Loucy (cell line): ENCODE results near the gene MOB3B.

ENCODE experiments used
- H2AFZ ChIP-seq: fragments of 200-600 bp; sonication (generic); 2 replicates; pipeline ENCODE4 v1.6.0; 2016; ENCODE audit warnings: antibody characterized with exemption, mild to moderate bottlenecking, low read length, moderate library complexity
- H3F3A ChIP-seq: fragments of 200-600 bp; 2 replicates; pipeline ENCODE4 v1.6.0; 2016; ENCODE audit warnings: antibody characterized with exemption, low read depth, mild to moderate bottlenecking
- H3K27me3 ChIP-seq: fragments of 200-600 bp; sonication (generic); 2 replicates; pipeline ENCODE4 v1.6.1; 2014; ENCODE audit warnings: low read length, mild to moderate bottlenecking; ENCODE audit not compliant: insufficient read depth, poor library complexity, severe bottlenecking
- H3K36me3 ChIP-seq: fragments of 200-600 bp; sonication (generic); 2 replicates; pipeline ENCODE4 v1.6.1; 2016; ENCODE audit warnings: low read length; ENCODE audit not compliant: insufficient read depth
- H3K4me1 ChIP-seq: fragments of 200-600 bp; sonication (generic); 2 replicates; pipeline ENCODE4 v1.5.1; 2014; ENCODE audit warnings: low read length, mild to moderate bottlenecking; ENCODE audit not compliant: insufficient read depth, poor library complexity, severe bottlenecking
- H3K4me2 ChIP-seq: fragments of 200-600 bp; sonication (generic); 2 replicates; pipeline ENCODE4 v1.6.0; 2014; ENCODE audit warnings: antibody characterized with exemption, low read length, low read depth, mild to moderate bottlenecking; ENCODE audit not compliant: poor library complexity, severe bottlenecking
- H3K4me3 ChIP-seq: fragments of 200-600 bp; sonication (generic); 2 replicates; pipeline ENCODE4 v1.5.1; 2014; ENCODE audit warnings: low read length, mild to moderate bottlenecking, mixed read lengths; ENCODE audit not compliant: poor library complexity, severe bottlenecking
- H3K79me2 ChIP-seq: fragments of 200-600 bp; sonication (generic); 2 replicates; pipeline ENCODE4 v1.6.1; 2014; ENCODE audit warnings: low read length; ENCODE audit not compliant: insufficient read depth
- H3K9ac ChIP-seq: fragments of 200-600 bp; sonication (generic); 2 replicates; pipeline ENCODE4 v1.6.0; 2014; ENCODE audit warnings: mild to moderate bottlenecking, low read depth, low read length, moderate library complexity; ENCODE audit not compliant: poor library complexity, severe bottlenecking
- H3K9me2 ChIP-seq: fragments of 200-600 bp; sonication (generic); replicated peaks from 2 replicates; pipeline ENCODE4 v1.6.1; 2016; ENCODE audit warnings: low read depth, low read length, mixed read lengths
- H3K9me3 ChIP-seq: fragments of 200-600 bp; sonication (generic); 2 replicates; pipeline ENCODE4 v1.6.1; 2014; ENCODE audit warnings: mild to moderate bottlenecking, antibody characterized with exemption, low read length, low read depth; ENCODE audit not compliant: insufficient read depth
- H4K20me1 ChIP-seq: fragments of 200-600 bp; sonication (generic); 2 replicates; pipeline ENCODE4 v1.6.0; 2014; ENCODE audit warnings: antibody characterized with exemption, low read length, mild to moderate bottlenecking; ENCODE audit not compliant: insufficient read depth, poor library complexity, severe bottlenecking
- EZH2phosphoT487 ChIP-seq: fragments of 200-600 bp; IDR thresholded peaks from 2 replicates; pipeline ENCODE4 v1.6.1; 2018; ENCODE audit warnings: antibody characterized with exemption, mild to moderate bottlenecking, moderate library complexity, borderline replicate concordance
- TF ChIP-seq, protein P1 (sequence below): fragments of 200-600 bp; sonication (generic); conservative IDR thresholded peaks from 2 replicates; pipeline ENCODE4 v1.5.1; 2014; ENCODE audit warnings: mild to moderate bottlenecking, antibody characterized with exemption, low read length

Gene MOB3B

DNA sequence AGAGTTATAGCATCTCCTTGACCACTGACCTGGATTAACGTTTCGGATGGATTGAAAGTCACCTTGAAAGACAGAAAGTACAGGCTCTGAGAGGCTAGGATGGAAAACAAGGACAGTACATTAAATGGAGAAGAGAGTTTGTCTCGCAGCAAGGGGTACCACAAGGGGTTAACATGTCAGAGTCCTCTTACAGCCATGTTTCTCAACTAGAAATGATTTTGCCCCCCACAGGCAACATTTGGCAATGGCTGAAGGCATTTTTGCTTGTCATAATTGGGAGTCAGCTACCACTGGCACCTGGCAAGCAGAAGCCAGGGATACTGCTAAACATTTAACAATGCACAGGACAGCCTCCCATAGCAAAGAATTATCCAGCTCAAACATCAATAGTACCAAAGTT is 141.9 kb downstream of the MOB3B start:
- no peaks in the 10 kb centered on the region for H3K36me3 ChIP-seq
- H3K4me3 ChIP-seq, result no peak overlapping the region
- no peak overlapping the region for H3K9ac ChIP-seq
- no peak overlapping the region for H3K4me2 ChIP-seq
- H3K4me1 ChIP-seq, result peaks cover 4% of the 10 kb centered on the region
- no peaks in the 10 kb centered on the region for H4K20me1 ChIP-seq
- no peaks in the 10 kb centered on the region for H3K79me2 ChIP-seq
- H3K27me3 ChIP-seq, result no peaks in the 10 kb centered on the region
- H2AFZ ChIP-seq, result no peak overlapping the region
- no peaks in the 10 kb centered on the region for H3K9me2 ChIP-seq
- no peaks in the 10 kb centered on the region for H3K9me3 ChIP-seq
- no peaks in the 10 kb centered on the region for H3F3A ChIP-seq
- TF ChIP-seq, protein P1, sequence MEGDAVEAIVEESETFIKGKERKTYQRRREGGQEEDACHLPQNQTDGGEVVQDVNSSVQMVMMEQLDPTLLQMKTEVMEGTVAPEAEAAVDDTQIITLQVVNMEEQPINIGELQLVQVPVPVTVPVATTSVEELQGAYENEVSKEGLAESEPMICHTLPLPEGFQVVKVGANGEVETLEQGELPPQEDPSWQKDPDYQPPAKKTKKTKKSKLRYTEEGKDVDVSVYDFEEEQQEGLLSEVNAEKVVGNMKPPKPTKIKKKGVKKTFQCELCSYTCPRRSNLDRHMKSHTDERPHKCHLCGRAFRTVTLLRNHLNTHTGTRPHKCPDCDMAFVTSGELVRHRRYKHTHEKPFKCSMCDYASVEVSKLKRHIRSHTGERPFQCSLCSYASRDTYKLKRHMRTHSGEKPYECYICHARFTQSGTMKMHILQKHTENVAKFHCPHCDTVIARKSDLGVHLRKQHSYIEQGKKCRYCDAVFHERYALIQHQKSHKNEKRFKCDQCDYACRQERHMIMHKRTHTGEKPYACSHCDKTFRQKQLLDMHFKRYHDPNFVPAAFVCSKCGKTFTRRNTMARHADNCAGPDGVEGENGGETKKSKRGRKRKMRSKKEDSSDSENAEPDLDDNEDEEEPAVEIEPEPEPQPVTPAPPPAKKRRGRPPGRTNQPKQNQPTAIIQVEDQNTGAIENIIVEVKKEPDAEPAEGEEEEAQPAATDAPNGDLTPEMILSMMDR, result peak; percentile 26; the same call in 1 of the 2 replicates
- no peak for TF ChIP-seq EZH2phosphoT487

DNA sequence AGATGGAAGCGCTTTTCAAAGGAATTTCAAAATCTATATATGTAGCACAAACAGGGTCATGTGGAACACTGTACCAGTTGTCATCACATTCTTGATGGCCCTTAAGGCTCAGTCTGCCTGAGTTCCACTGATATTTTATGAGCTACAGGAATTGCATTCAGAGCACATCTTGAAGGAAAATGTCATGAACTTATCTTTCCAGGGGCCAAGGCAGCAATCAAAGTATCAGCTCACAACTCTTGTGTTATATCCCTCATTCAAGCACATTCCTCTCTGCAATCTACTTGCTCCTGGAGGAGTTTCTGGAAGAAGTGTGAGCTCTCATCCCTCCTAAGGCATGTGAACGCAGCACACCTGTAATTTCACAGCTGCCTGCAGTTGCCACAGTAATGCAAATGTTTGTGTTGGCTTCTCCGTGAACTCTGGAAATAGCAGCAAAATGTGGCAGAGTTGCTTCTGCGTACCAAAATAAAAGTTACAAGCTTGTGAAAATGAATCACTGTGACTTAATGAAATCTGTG is 143.0 kb downstream of the MOB3B start:
- no peak overlapping the region for H3K4me3 ChIP-seq
- H4K20me1 ChIP-seq, result no peaks in the 10 kb centered on the region
- no peak for TF ChIP-seq EZH2phosphoT487
- TF ChIP-seq, protein P1, result no peak
- H3K79me2 ChIP-seq, result no peaks in the 10 kb centered on the region
- H3K4me1 ChIP-seq, result peaks cover 4% of the 10 kb centered on the region
- H3K36me3 ChIP-seq, result no peaks in the 10 kb centered on the region
- H3K27me3 ChIP-seq, result no peaks in the 10 kb centered on the region
- H3K9me2 ChIP-seq, result no peaks in the 10 kb centered on the region
- no peak overlapping the region for H2AFZ ChIP-seq
- no peaks in the 10 kb centered on the region for H3F3A ChIP-seq
- no peaks in the 10 kb centered on the region for H3K9me3 ChIP-seq
- H3K9ac ChIP-seq, result no peak overlapping the region
- H3K4me2 ChIP-seq, result no peak overlapping the region

DNA sequence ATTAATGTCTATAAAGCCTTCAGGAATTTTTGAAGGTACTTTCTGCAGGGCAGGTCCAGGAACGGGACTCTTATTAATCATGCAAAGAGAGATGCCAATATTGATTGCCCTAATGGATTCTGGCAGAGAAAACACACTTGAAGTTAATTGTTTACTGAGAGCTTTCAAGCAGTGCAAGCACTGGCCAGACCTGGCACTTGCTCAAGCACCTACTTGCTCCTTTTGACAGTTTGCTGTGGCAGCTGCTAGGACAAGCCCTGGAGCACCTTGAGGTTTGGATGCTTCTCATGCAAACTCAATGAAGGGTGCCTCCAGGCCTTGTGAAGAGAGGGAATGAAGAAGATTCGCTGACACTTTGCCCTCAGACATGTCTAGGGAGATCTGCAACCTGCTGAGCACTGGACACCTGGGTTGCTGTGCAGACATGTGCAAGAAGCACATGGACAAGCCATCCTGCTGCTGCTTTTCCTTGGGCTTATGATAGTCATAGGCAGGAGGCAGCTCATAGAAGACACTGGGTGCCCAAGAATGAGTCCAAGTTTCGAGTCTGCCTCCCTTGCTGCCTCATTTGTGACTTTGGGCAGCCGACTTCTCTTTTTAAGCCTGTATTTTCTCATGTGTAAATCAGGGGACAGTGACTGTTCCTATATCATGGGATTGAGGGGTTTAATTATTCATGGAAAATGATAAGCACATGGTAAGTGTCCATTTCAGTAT is 143.8 kb downstream of the MOB3B start:
- Histone ChIP-seq H3K4me1 (peaks cover 4% of the 10 kb centered on the region), H4K20me1 (no peaks in the 10 kb centered on the region), H3K27me3 (no peaks in the 10 kb centered on the region), H2AFZ (no peak overlapping the region), H3F3A (no peaks in the 10 kb centered on the region), H3K9me3 (no peaks in the 10 kb centered on the region), H3K4me2 (no peak overlapping the region), H3K9ac (no peak overlapping the region), H3K4me3 (no peak overlapping the region), H3K9me2 (no peaks in the 10 kb centered on the region), H3K36me3 (no peaks in the 10 kb centered on the region), H3K79me2 (no peaks in the 10 kb centered on the region)
- TF ChIP-seq, protein P1, result no peak
- TF ChIP-seq EZH2phosphoT487, result no peak
